Mucosa of rectum (tissue), 2 donors: ENCODE measurements around the gene C18orf32.
"Not testable (repeated sequence)": the region's sequence is repeated elsewhere in the genome, so short reads cannot be mapped to it uniquely, and the experiment has no call there.

ENCODE experiments used
- H3K27ac ChIP-seq, 2 donors: one replicate each; pipeline ENCODE4 v1.7.0; 2013; ENCODE audit warnings: inconsistent platforms in 2 of 2, low read depth in 2 of 2, low read length in 2 of 2
- H3K27me3 ChIP-seq, 2 donors: one replicate each; pipeline ENCODE4 v1.7.0; 2013; ENCODE audit warnings: low read length in 2 of 2; ENCODE audit not compliant: control insufficient read depth in 2 of 2, insufficient read depth in 2 of 2
- H3K36me3 ChIP-seq, 2 donors: one replicate each; pipeline ENCODE4 v1.7.0; 2013; ENCODE audit warnings: low read length in 2 of 2; ENCODE audit not compliant: control insufficient read depth in 2 of 2, insufficient read depth in 2 of 2
- H3K4me1 ChIP-seq, 2 donors: one replicate each; pipeline ENCODE4 v1.7.0; 2013; ENCODE audit warnings: low read length in 2 of 2, mild to moderate bottlenecking in 1 of 2; ENCODE audit not compliant: control insufficient read depth in 2 of 2, insufficient read depth in 2 of 2
- H3K4me3 ChIP-seq, 2 donors: one replicate each; pipeline ENCODE4 v1.7.0; 2013; ENCODE audit warnings: low read length in 2 of 2
- H3K9ac ChIP-seq, 2 donors: one replicate each; pipeline ENCODE4 v1.7.0; 2013; ENCODE audit warnings: low read length in 2 of 2, low read depth in 1 of 2, mild to moderate bottlenecking in 1 of 2
- H3K9me3 ChIP-seq, 2 donors: one replicate each; pipeline ENCODE4 v1.7.0; 2013; ENCODE audit warnings: low read length in 2 of 2; ENCODE audit not compliant: control insufficient read depth in 2 of 2
- donor health status: healthy.
- donor health status: Normal muscosa, but diverticular disease.

Gene C18orf32

GRCh38 chr18:49457616-49458015 lies 29.4 kb downstream of the C18orf32 start:
- Histone ChIP-seq H3K9ac (no peak overlapping the region), H3K9me3 (no peaks in the 10 kb centered on the region), H3K4me1 (peaks cover 4 to 11% of the 10 kb centered on the region in 2 donors), H3K27me3 (no peaks in the 10 kb centered on the region), H3K4me3 (no peak overlapping the region), H3K27ac (no peak overlapping the region), H3K36me3 (peaks cover 0 to 4% of the 10 kb centered on the region in 2 donors)

GRCh38 chr18:49456794-49457193 lies 30.2 kb downstream of the C18orf32 start:
- H3K36me3 ChIP-seq: peaks cover 0 to 7% of the 10 kb centered on the region in 2 donors
- H3K4me3 ChIP-seq: no peak overlapping the region
- H3K27me3 ChIP-seq: no peaks in the 10 kb centered on the region
- no peak overlapping the region for H3K27ac ChIP-seq
- peaks cover 4 to 11% of the 10 kb centered on the region in 2 donors for H3K4me1 ChIP-seq
- H3K9me3 ChIP-seq: no peaks in the 10 kb centered on the region
- no peak overlapping the region for H3K9ac ChIP-seq

GRCh38 chr18:49452534-49452933 lies 34.5 kb downstream of the C18orf32 start:
- not testable (repeated sequence) for H3K9me3 ChIP-seq, H3K9ac ChIP-seq, H3K4me1 ChIP-seq, H3K4me3 ChIP-seq, H3K27me3 ChIP-seq, H3K27ac ChIP-seq, H3K36me3 ChIP-seq

GRCh38 chr18:49447810-49448745 lies 39.0 kb downstream of the C18orf32 start:
- H3K9ac ChIP-seq: no peak overlapping the region
- peaks cover 0 to 8% of the 10 kb centered on the region in 2 donors for H3K9me3 ChIP-seq
- H3K27ac ChIP-seq: no peak overlapping the region
- H3K4me1 ChIP-seq: no peaks in the 10 kb centered on the region
- no peaks in the 10 kb centered on the region for H3K27me3 ChIP-seq
- peaks cover 0 to 7% of the 10 kb centered on the region in 2 donors for H3K36me3 ChIP-seq
- no peak overlapping the region for H3K4me3 ChIP-seq

- Histone ChIP-seq H3K9ac (no peak overlapping the region), H3K9me3 (peaks cover 0 to 8% of the 10 kb centered on the region in 2 donors), H3K27ac (no peak overlapping the region), H3K4me1 (no peaks in the 10 kb centered on the region), H3K4me3 (no peak overlapping the region), H3K27me3 (no peaks in the 10 kb centered on the region), H3K36me3 (peaks cover 0 to 2% of the 10 kb centered on the region in 2 donors)
These were observed 40.6 kb downstream of the C18orf32 start for GRCh38 chr18:49446481-49446880.

GRCh38 chr18:49444581-49444980 lies 42.5 kb downstream of the C18orf32 start:
- peaks cover 0 to 8% of the 10 kb centered on the region in 2 donors for H3K9me3 ChIP-seq
- no peaks in the 10 kb centered on the region for H3K27me3 ChIP-seq
- peaks cover 0 to 2% of the 10 kb centered on the region in 2 donors for H3K36me3 ChIP-seq
- no peak overlapping the region for H3K9ac ChIP-seq
- H3K27ac ChIP-seq: no peak overlapping the region
- no peaks in the 10 kb centered on the region for H3K4me1 ChIP-seq
- H3K4me3 ChIP-seq: no peak overlapping the region

- Histone ChIP-seq H3K4me3 (no peak overlapping the region), H3K4me1 (no peaks in the 10 kb centered on the region), H3K9me3 (peaks cover 0 to 5% of the 10 kb centered on the region in 2 donors), H3K9ac (no peak overlapping the region), H3K27me3 (no peaks in the 10 kb centered on the region), H3K36me3 (no peaks in the 10 kb centered on the region), H3K27ac (no peak overlapping the region)
These were observed 43.2 kb downstream of the C18orf32 start for GRCh38 chr18:49443837-49444236.

- no peaks in the 10 kb centered on the region for H3K36me3 ChIP-seq
- no peaks in the 10 kb centered on the region for H3K27me3 ChIP-seq
- no peak overlapping the region for H3K4me3 ChIP-seq
- no peak overlapping the region for H3K9ac ChIP-seq
- no peaks in the 10 kb centered on the region for H3K9me3 ChIP-seq
- H3K4me1 ChIP-seq: no peaks in the 10 kb centered on the region
- H3K27ac ChIP-seq: no peak overlapping the region
These were observed 45.6 kb downstream of the C18orf32 start for GRCh38 chr18:49441338-49441938.

GRCh38 chr18:49435170-49435569 lies 51.9 kb downstream of the C18orf32 start:
- H3K4me1 ChIP-seq: no peaks in the 10 kb centered on the region
- no peak overlapping the region for H3K9ac ChIP-seq
- no peaks in the 10 kb centered on the region for H3K27me3 ChIP-seq
- no peak overlapping the region for H3K4me3 ChIP-seq
- no peak overlapping the region for H3K27ac ChIP-seq
- no peaks in the 10 kb centered on the region for H3K36me3 ChIP-seq
- no peaks in the 10 kb centered on the region for H3K9me3 ChIP-seq

GRCh38 chr18:49432602-49433001 lies 54.4 kb downstream of the C18orf32 start:
- Histone ChIP-seq H3K4me3 (no peak overlapping the region), H3K4me1 (no peaks in the 10 kb centered on the region), H3K27me3 (no peaks in the 10 kb centered on the region), H3K27ac (no peak overlapping the region), H3K9ac (no peak overlapping the region), H3K9me3 (no peaks in the 10 kb centered on the region), H3K36me3 (peaks cover 3 to 4% of the 10 kb centered on the region in 2 donors)
